Activated T-cell treated with anti-CD3 and anti-CD28 coated beads, Interleukin-2, amount 50 U/mL, for 1 hour (primary cell): ENCODE measurements around the gene ARHGEF35.
"Not testable (repeated sequence)": the region's sequence is repeated elsewhere in the genome, so short reads cannot be mapped to it uniquely, and the experiment has no call there.

ENCODE experiments used
- DNase-seq: peaks from one replicate; pipeline ENCODE4 v3.0.0-alpha.2; 2020

ARHGEF35 gene

GRCh38 chr7:144178380-144179164 lies 17.1 kb downstream of the ARHGEF35 start:
- DNase-seq = not testable (repeated sequence)

- no peak for DNase-seq
Observed at GRCh38 chr7:144174613-144175012, 21.0 kb downstream of the ARHGEF35 start.

- DNase-seq = not testable (repeated sequence)
Observed at GRCh38 chr7:144171594-144172350, 23.9 kb downstream of the ARHGEF35 start.

GRCh38 chr7:144164784-144165183 lies 30.8 kb downstream of the ARHGEF35 start:
- DNase-seq = no peak

GRCh38 chr7:144158861-144159260 lies 36.8 kb downstream of the ARHGEF35 start:
- no peak for DNase-seq

- DNase-seq = no peak
Observed at GRCh38 chr7:144148224-144148827, 47.3 kb downstream of the ARHGEF35 start.

- no peak for DNase-seq
Observed at GRCh38 chr7:144144426-144144825, 51.2 kb downstream of the ARHGEF35 start.

GRCh38 chr7:144142187-144142586 lies 53.4 kb downstream of the ARHGEF35 start:
- DNase-seq = no peak

- no peak for DNase-seq
Observed at GRCh38 chr7:144137501-144137900, 58.1 kb downstream of the ARHGEF35 start.
